Activated B cell treated with CpG ODN at 0.5 μM for 24 hours (primary cell): ENCODE measurements around the gene RAB26. TPM values are rescaled to one million over a fixed set of nuclear protein-coding genes. Genes with fewer than 3 reads are reported as not detected.

Experiments
- ATAC-seq: fragments of 200-7000 bp; cut with Tn5 transposase; one replicate; pipeline ENCODE4 v1.10.0; 2021; ENCODE audit warnings: low read depth, mild to moderate bottlenecking, moderate library complexity
- CTCF ChIA-PET: fragments of 350-600 bp; sonication (Branson Sonifier 250); formaldehyde crosslinking; loops from one replicate; lab custom pipeline; 2021; ENCODE audit warnings: antibody characterized with exemption; lab: Charles Lee
- POLR2A ChIA-PET: fragments of 350-600 bp; sonication (Branson Sonifier 250); formaldehyde crosslinking; loops from one replicate; lab custom pipeline; 2021; ENCODE audit warnings: antibody characterized with exemption; lab: Charles Lee
- DNase-seq: peaks from one replicate; pipeline ENCODE4 v3.0.0; 2022
- H3K27ac Mint-ChIP-seq: one replicate; pipeline ENCODE4 v1.8.0; 2020; ENCODE audit warnings: mixed read lengths
- H3K27me3 Mint-ChIP-seq: one replicate; pipeline ENCODE4 v1.8.0; 2021; ENCODE audit warnings: mixed read lengths
- H3K36me3 Mint-ChIP-seq: one replicate; pipeline ENCODE4 v1.8.0; 2021; ENCODE audit warnings: low read depth, mixed read lengths
- H3K4me1 Mint-ChIP-seq: one replicate; pipeline ENCODE4 v1.8.0; 2021; ENCODE audit warnings: mixed read lengths
- H3K4me3 Mint-ChIP-seq: one replicate; pipeline ENCODE4 v1.8.0; 2020; ENCODE audit warnings: mild to moderate bottlenecking, mixed read lengths
- H3K9me3 Mint-ChIP-seq: one replicate; pipeline ENCODE4 v1.8.0; 2020; ENCODE audit warnings: mixed read lengths
- CTCF ChIP-seq: fragments of 200-600 bp; IDR thresholded peaks from one replicate; pipeline ENCODE4 v1.8.0; 2022; ENCODE audit warnings: antibody characterized with exemption, mild to moderate bottlenecking
- intact Hi-C: fragments of 100-400 bp; cut with micrococcal nuclease; formaldehyde crosslinking; loops from one replicate; pipeline ENCODE4 v1.15.1; 2024
- total RNA-seq: library from RNA; stranded (reverse); gene quantifications from 2 replicates; pipeline ENCODE4 v1.2.3, GENCODE V29; 2022

RAB26 gene
- total RNA-seq, 1 donor from 2014 or later: not detected

GRCh38 chr16:2186505-2186904, 38.1 kb downstream of the RAB26 start:
- Mint-ChIP-seq H3K4me1 (peaks cover 4% of the 10 kb centered on the region), H3K27me3 (no peaks in the 10 kb centered on the region), H3K36me3 (no peaks in the 10 kb centered on the region), H3K4me3 (no peak overlapping the region), H3K27ac (no peak overlapping the region), H3K9me3 (no peaks in the 10 kb centered on the region)
- intact Hi-C loops: no loop called here
- DNase-seq (no peak), ATAC-seq (no peak)
- no peak for TF ChIP-seq CTCF
- POLR2A ChIA-PET: no interaction called here
- CTCF ChIA-PET: no interaction called here

GRCh38 chr16:2187212-2187611, 38.8 kb downstream of the RAB26 start:
- ChIA-PET POLR2A (no interaction called here), CTCF (no interaction called here)
- DNase-seq (no peak), ATAC-seq (no peak)
- no peaks in the 10 kb centered on the region for H3K36me3 Mint-ChIP-seq
- H3K9me3 Mint-ChIP-seq: no peaks in the 10 kb centered on the region
- H3K4me3 Mint-ChIP-seq: no peak overlapping the region
- no peak overlapping the region for H3K27ac Mint-ChIP-seq
- intact Hi-C loops: no loop called here
- H3K4me1 Mint-ChIP-seq: peaks cover 4% of the 10 kb centered on the region
- H3K27me3 Mint-ChIP-seq: no peaks in the 10 kb centered on the region
- TF ChIP-seq CTCF: no peak

GRCh38 chr16:2188395-2188794, 40.0 kb downstream of the RAB26 start:
- H3K36me3 Mint-ChIP-seq: no peaks in the 10 kb centered on the region
- POLR2A ChIA-PET: no interaction called here
- intact Hi-C loops: no loop called here
- peaks cover 2% of the 10 kb centered on the region for H3K4me1 Mint-ChIP-seq
- no peak overlapping the region for H3K4me3 Mint-ChIP-seq
- H3K9me3 Mint-ChIP-seq: no peaks in the 10 kb centered on the region
- no peak for DNase-seq
- no peak overlapping the region for H3K27ac Mint-ChIP-seq
- CTCF ChIA-PET: no interaction called here
- no peak for ATAC-seq
- H3K27me3 Mint-ChIP-seq: peaks cover 3% of the 10 kb centered on the region
- no peak for TF ChIP-seq CTCF

- TF ChIP-seq CTCF: no peak
- no peaks in the 10 kb centered on the region for H3K36me3 Mint-ChIP-seq
- ATAC-seq (no peak), DNase-seq (no peak)
- ChIA-PET CTCF (no interaction called here), POLR2A (no interaction called here)
- H3K27me3 Mint-ChIP-seq: peaks cover 5% of the 10 kb centered on the region
- intact Hi-C loops: no loop called here
- H3K27ac Mint-ChIP-seq: no peak overlapping the region
- no peaks in the 10 kb centered on the region for H3K4me1 Mint-ChIP-seq
- H3K4me3 Mint-ChIP-seq: no peak overlapping the region
- no peaks in the 10 kb centered on the region for H3K9me3 Mint-ChIP-seq
Observed at GRCh38 chr16:2189252-2189893, 40.9 kb downstream of the RAB26 start.

- DNase-seq: no peak
- no peak for ATAC-seq
- Mint-ChIP-seq H3K9me3 (no peaks in the 10 kb centered on the region), H3K36me3 (no peaks in the 10 kb centered on the region), H3K4me3 (no peak overlapping the region), H3K4me1 (peaks cover 5% of the 10 kb centered on the region), H3K27me3 (peaks cover 9% of the 10 kb centered on the region), H3K27ac (no peak overlapping the region)
- no peak for TF ChIP-seq CTCF
- intact Hi-C loops: no loop called here
- ChIA-PET POLR2A (interaction anchor here (0.7 kb wide), 1 partner anchor 50 kb away, joined by 6 read pairs; no protein-coding TSS in a partner anchor), CTCF (no interaction called here)
Observed at GRCh38 chr16:2190002-2190658, 41.7 kb downstream of the RAB26 start.
